NCI-H2227 treated with DMSO at 0.1 percent for 48 hours (cell line): Measurements from ENCODE around the gene SAC3D1.

Experiments used
- DNase-seq: peaks from one replicate; lab custom pipeline; 2025; lab: John Stamatoyannopoulos, UW

Gene SAC3D1

DNA sequence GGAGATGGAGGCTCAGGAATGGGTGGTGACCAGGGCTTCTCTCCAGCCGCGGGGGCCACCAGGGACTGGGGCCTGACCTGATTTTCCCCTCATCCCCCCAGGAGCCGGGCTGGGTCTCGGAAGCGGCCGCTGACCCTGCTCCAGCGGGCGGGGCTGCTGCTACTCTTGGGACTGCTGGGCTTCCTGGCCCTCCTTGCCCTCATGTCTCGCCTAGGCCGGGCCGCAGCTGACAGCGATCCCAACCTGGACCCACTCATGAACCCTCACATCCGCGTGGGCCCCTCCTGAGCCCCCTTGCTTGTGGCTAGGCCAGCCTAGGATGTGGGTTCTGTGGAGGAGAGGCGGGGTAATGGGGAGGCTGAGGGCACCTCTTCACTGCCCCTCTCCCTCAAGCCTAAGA is 46.8 kb downstream of the SAC3D1 start:
- DNase-seq, result no peak

DNA sequence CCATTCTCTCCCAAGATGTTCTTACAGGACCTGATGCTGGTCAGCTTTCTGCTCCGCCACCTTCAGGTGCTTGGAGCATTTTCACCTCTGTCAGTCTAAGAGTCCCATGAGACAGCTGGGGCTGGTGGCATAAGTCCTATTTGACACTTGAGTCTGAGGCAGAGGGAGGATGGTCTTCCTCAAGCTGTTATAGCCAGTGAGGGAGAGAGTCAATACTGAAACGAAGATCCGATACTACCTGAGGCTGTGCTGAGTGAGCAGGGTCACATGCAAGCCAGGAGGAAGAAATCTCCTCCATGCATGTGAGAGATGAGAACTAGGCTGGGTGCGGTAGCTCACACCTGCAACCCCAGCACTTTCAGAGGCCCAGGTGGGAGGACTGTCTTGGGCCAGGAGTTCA is 48.6 kb downstream of the SAC3D1 start:
- no peak for DNase-seq

DNA sequence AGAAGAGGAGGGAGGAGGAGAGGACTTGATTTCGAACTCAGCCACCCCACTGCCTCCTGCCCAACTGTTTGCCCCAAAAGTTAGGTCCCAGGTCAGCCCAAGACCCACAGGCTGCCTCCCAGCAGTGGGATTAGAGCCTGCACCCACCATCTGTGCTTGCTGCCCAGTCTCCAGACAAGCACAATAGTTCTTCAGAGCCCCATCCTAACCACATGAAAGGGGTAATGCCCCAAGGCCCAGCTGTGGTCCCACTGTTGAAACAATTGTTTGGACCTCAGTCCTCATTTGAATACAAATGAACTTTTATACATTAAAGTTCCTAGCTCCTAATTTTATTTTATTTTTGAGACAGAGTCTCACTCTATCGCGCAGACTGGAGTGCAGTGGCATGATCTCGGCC is 49.6 kb downstream of the SAC3D1 start:
- DNase-seq, result no peak
